RWPE2 (cell line): Measurements from ENCODE around the gene BCL11B.

Source experiments
- ATAC-seq: fragments of 200-7000 bp; cut with Tn5 transposase; 3 replicates; pipeline ENCODE4 v1.9.1; 2021; ENCODE audit warnings: low read depth
- DNase-seq: peaks from one replicate; pipeline ENCODE4 v3.0.0-alpha.2; 2020; ENCODE audit warnings: low spot score
- H3K27ac ChIP-seq: fragments of 450-650 bp; 2 replicates; pipeline ENCODE4 v1.5.1; 2017; ENCODE audit warnings: mild to moderate bottlenecking; ENCODE audit not compliant: poor library complexity, severe bottlenecking
- H3K27me3 ChIP-seq: fragments of 250-450 bp; sonication (Bioruptor Pico); 2 replicates; pipeline ENCODE4 v1.5.1; 2021; ENCODE audit warnings: mild to moderate bottlenecking, moderate library complexity; ENCODE audit not compliant: insufficient read depth, poor library complexity, severe bottlenecking
- H3K36me3 ChIP-seq: fragments of 250-450 bp; sonication (Bioruptor Pico); 2 replicates; pipeline ENCODE4 v1.5.1; 2020; ENCODE audit warnings: low read depth, mild to moderate bottlenecking, moderate library complexity
- H3K4me1 ChIP-seq: fragments of 250-450 bp; sonication (Bioruptor Pico); 2 replicates; pipeline ENCODE4 v1.5.1; 2021; ENCODE audit warnings: mild to moderate bottlenecking, moderate library complexity; ENCODE audit not compliant: insufficient read depth, poor library complexity, severe bottlenecking
- H3K4me3 ChIP-seq: fragments of 250-450 bp; sonication (Bioruptor Pico); 2 replicates; pipeline ENCODE4 v1.5.1; 2021; ENCODE audit warnings: mild to moderate bottlenecking, moderate library complexity; ENCODE audit not compliant: severe bottlenecking
- H3K9me3 ChIP-seq: fragments of 250-450 bp; sonication (Bioruptor Pico); 2 replicates; pipeline ENCODE4 v1.5.1; 2021; ENCODE audit warnings: mild to moderate bottlenecking, moderate library complexity; ENCODE audit not compliant: severe bottlenecking
- CTCF ChIP-seq: fragments of 450-650 bp; IDR thresholded peaks from one replicate; pipeline ENCODE4 v1.5.1; 2017; ENCODE audit warnings: mild to moderate bottlenecking, moderate library complexity; ENCODE audit not compliant: poor library complexity, severe bottlenecking

BCL11B gene

GRCh38 chr14:99148861-99149610 is 123.0 kb downstream of the BCL11B start:
- ATAC-seq (no peak), DNase-seq (no peak)
- Histone ChIP-seq H3K27me3 (no peaks in the 10 kb centered on the region), H3K9me3 (no peaks in the 10 kb centered on the region), H3K4me3 (no peak overlapping the region), H3K36me3 (no peaks in the 10 kb centered on the region), H3K27ac (no peak overlapping the region), H3K4me1 (no peaks in the 10 kb centered on the region)
- TF ChIP-seq CTCF = no peak

- no peak overlapping the region for H3K4me3 ChIP-seq
- DNase-seq (no peak), ATAC-seq (no peak)
- H3K27ac ChIP-seq = no peak overlapping the region
- H3K36me3 ChIP-seq = no peaks in the 10 kb centered on the region
- H3K9me3 ChIP-seq = no peaks in the 10 kb centered on the region
- H3K4me1 ChIP-seq = no peaks in the 10 kb centered on the region
- no peak for TF ChIP-seq CTCF
- no peaks in the 10 kb centered on the region for H3K27me3 ChIP-seq
These were observed 123.9 kb downstream of the BCL11B start for GRCh38 chr14:99148131-99148530.

GRCh38 chr14:99147366-99147740 is 124.6 kb downstream of the BCL11B start:
- no peaks in the 10 kb centered on the region for H3K36me3 ChIP-seq
- TF ChIP-seq CTCF = no peak
- no peak overlapping the region for H3K27ac ChIP-seq
- ATAC-seq (no peak), DNase-seq (no peak)
- H3K27me3 ChIP-seq = no peaks in the 10 kb centered on the region
- H3K9me3 ChIP-seq = no peaks in the 10 kb centered on the region
- no peak overlapping the region for H3K4me3 ChIP-seq
- H3K4me1 ChIP-seq = no peaks in the 10 kb centered on the region

- H3K27ac ChIP-seq = no peak overlapping the region
- H3K36me3 ChIP-seq = no peaks in the 10 kb centered on the region
- ATAC-seq (no peak), DNase-seq (peak; percentile 24)
- H3K9me3 ChIP-seq = no peaks in the 10 kb centered on the region
- no peak for TF ChIP-seq CTCF
- no peak overlapping the region for H3K4me3 ChIP-seq
- no peaks in the 10 kb centered on the region for H3K27me3 ChIP-seq
- no peaks in the 10 kb centered on the region for H3K4me1 ChIP-seq
These were observed 125.2 kb downstream of the BCL11B start for GRCh38 chr14:99146616-99147365.

- H3K27me3 ChIP-seq = no peaks in the 10 kb centered on the region
- no peak overlapping the region for H3K27ac ChIP-seq
- H3K36me3 ChIP-seq = no peaks in the 10 kb centered on the region
- H3K4me3 ChIP-seq = no peak overlapping the region
- no peak for TF ChIP-seq CTCF
- DNase-seq (no peak), ATAC-seq (no peak)
- no peaks in the 10 kb centered on the region for H3K9me3 ChIP-seq
- no peaks in the 10 kb centered on the region for H3K4me1 ChIP-seq
These were observed 126.7 kb downstream of the BCL11B start for GRCh38 chr14:99145307-99145706.
